D721Med (cell line): ENCODE measurements around the gene PPP1R7.

Experiments used
- DNase-seq: peaks from one replicate; pipeline ENCODE4 v3.0.0; 2011; ENCODE audit warnings: low spot score; ENCODE audit not compliant: insufficient read length
- FAIRE-seq: peaks from 2 replicates; lab custom pipeline; 2011; peaks lifted over from hg19 to GRCh38; lab: Jason Lieb, UNC
- CTCF ChIP-seq: IDR thresholded peaks from 2 replicates; pipeline ENCODE4 v1.5.1; 2012; ENCODE audit warnings: mild to moderate bottlenecking, control low read depth; ENCODE audit not compliant: insufficient read depth; ENCODE audit errors: missing control alignments

PPP1R7 gene

GRCh38 chr2:241201445-241202267, 51.4 kb downstream of the PPP1R7 start:
- no peak for FAIRE-seq
- no peak for TF ChIP-seq CTCF
- no peak for DNase-seq

GRCh38 chr2:241202268-241202585, 52.0 kb downstream of the PPP1R7 start:
- no peak for DNase-seq
- no peak for FAIRE-seq
- TF ChIP-seq CTCF: no peak

- DNase-seq (no peak), FAIRE-seq (no peak)
- no peak for TF ChIP-seq CTCF
Measured at GRCh38 chr2:241202681-241203080, 52.4 kb downstream of the PPP1R7 start.

- no peak for FAIRE-seq
- no peak for TF ChIP-seq CTCF
- DNase-seq: no peak
Measured at GRCh38 chr2:241203218-241204009, 53.1 kb downstream of the PPP1R7 start.

- no peak for DNase-seq
- TF ChIP-seq CTCF: no peak
- no peak for FAIRE-seq
Measured at GRCh38 chr2:241204010-241204384, 53.7 kb downstream of the PPP1R7 start.

GRCh38 chr2:241204490-241204889, 54.2 kb downstream of the PPP1R7 start:
- no peak for DNase-seq
- no peak for TF ChIP-seq CTCF
- no peak for FAIRE-seq

GRCh38 chr2:241205086-241205485, 54.8 kb downstream of the PPP1R7 start:
- no peak for TF ChIP-seq CTCF
- DNase-seq (no peak), FAIRE-seq (no peak)
